HepG2 (cell line): Measurements from ENCODE around the gene MCM3AP. TPM values are rescaled to one million over a fixed set of nuclear protein-coding genes. Genes with fewer than 3 reads are reported as not detected.
A peak's percentile ranks its signal among the peaks of the same experiment; 100 is the strongest.

Experiments
- BCL6 ChIP-seq: IDR thresholded peaks from 2 replicates; pipeline ENCODE4 v1.6.1; 2016; ENCODE audit warnings: missing genetic modification reagents, missing compliant biosample characterization
- RFXANK ChIP-seq: IDR thresholded peaks from 2 replicates; pipeline ENCODE4 v1.6.1; 2016
- ZBTB3 ChIP-seq: sonication (generic); formaldehyde crosslinking; IDR thresholded peaks from 2 replicates; pipeline ENCODE4 v1.4.0; 2020; ENCODE audit warnings: low read depth, mild to moderate bottlenecking, moderate library complexity, missing genetic modification reagents, borderline replicate concordance
- ZNF543 ChIP-seq: sonication (generic); formaldehyde crosslinking; IDR thresholded peaks from 2 replicates; pipeline ENCODE4 v1.4.0; 2020; ENCODE audit warnings: mild to moderate bottlenecking, missing genetic modification reagents
- polyA plus RNA-seq, 8 experiments: library from polyadenylated mRNA; depleted of rRNA in 3 of 8; stranded (reverse) in 7 of 8; unstranded in 1 of 8; fragments of >200 nt; fragmentation: Illumina TruSeq in 4 of 8; extraction: Trizol in 4 of 8; gene quantifications; 2 replicates each; pipeline versions ENCODE4 v1.2.1 to v1.2.3, GENCODE V29; 2011 to 2016; ENCODE audit warnings: low read depth in 4 of 8, missing spikeins in 1 of 8, mixed read lengths in 1 of 8; ENCODE audit not compliant: insufficient read depth in 1 of 8
- total RNA-seq, 5 experiments: library from RNA; depleted of rRNA; stranded (reverse); fragments of >200 nt; fragmentation: Illumina TruSeq; extraction: Trizol; gene quantifications; 2 replicates each; pipeline ENCODE4 v1.2.3, GENCODE V29; 2016; ENCODE audit warnings: low read depth in 1 of 5
- TF ChIP-seq, protein P1 (sequence below): sonication (generic); formaldehyde crosslinking; IDR thresholded peaks from 2 replicates; pipeline ENCODE4 v1.5.0; 2020; ENCODE audit warnings: missing genetic modification reagents, mild to moderate bottlenecking, borderline replicate concordance
- TF ChIP-seq, protein P2 (sequence below): sonication (generic); formaldehyde crosslinking; IDR thresholded peaks from 2 replicates; pipeline ENCODE4 v1.8.0; 2022; ENCODE audit warnings: mild to moderate bottlenecking, missing genetic modification reagents, moderate library complexity
- TF ChIP-seq, protein P3 (sequence below): sonication (generic); formaldehyde crosslinking; IDR thresholded peaks from 2 replicates; pipeline ENCODE4 v1.4.0; 2020; ENCODE audit warnings: mild to moderate bottlenecking, missing genetic modification reagents
- TF ChIP-seq, protein P4 (sequence below): sonication (generic); formaldehyde crosslinking; IDR thresholded peaks from 2 replicates; pipeline ENCODE4 v1.8.1; 2023; ENCODE audit warnings: missing genetic modification reagents, mild to moderate bottlenecking, borderline replicate concordance
- TF ChIP-seq, protein P5 (sequence below), 2 experiments: fragments of 450-650 bp in 1 of 2; sonication (generic) in 1 of 2; formaldehyde crosslinking in 1 of 2; IDR thresholded peaks; 2 replicates each; pipeline versions ENCODE4 v1.6.1 to v1.8.0; 2016 to 2022; ENCODE audit warnings: antibody characterized with exemption in 1 of 2, mild to moderate bottlenecking in 1 of 2, missing genetic modification reagents in 1 of 2

Gene MCM3AP
- total and polyA plus RNA-seq, 2 of the 13 experiments (the other 11 are each of a cell fraction or from before 2014, with no cell fraction given) = 27.0 to 54.7 TPM

DNA sequence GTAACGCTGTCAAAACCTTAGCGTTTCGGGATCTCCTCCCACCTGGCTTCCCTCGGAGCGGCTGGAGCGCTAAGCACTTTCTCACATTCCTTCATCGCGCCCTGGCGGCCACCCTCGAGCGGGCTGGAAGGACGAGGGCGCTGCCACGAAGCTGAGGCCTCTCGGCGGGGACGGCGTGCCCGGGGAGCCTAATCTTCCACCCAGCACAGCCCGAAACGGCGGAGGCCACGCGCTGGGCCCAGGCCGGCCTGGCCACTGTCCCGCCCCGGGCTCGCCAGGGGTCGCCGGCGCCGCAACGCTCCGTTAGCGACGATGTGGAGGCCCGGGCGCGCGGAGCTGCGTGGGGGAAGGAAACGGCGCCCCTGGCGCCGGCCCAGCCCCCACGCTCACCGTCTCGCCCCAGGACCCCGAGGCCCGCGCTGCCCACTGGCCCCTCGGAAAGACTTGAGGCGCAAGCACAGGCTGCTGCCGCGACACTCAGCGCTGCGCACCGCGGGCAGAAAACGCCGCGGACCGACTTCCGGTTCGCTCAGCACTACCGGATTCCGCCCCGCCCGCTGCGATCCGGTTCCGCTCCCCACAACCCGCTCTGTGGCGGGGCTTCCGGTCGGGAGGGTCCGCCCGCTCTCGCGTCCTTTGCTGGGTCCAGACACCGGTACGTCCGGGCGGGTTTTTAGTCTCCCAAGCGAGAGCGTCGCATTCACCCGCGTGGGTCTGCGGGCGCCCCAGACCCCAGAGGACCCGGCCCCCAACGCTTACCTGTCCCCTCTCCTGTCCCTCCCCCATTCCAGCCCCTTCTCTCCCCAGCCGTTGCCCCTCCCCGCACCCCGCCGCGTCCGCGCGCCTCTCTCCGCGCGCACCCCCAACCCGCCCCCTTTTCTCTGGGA lies 593 bp upstream of the MCM3AP start, which contains the start of gene YBEY (continued):
- TF ChIP-seq, protein P1, sequence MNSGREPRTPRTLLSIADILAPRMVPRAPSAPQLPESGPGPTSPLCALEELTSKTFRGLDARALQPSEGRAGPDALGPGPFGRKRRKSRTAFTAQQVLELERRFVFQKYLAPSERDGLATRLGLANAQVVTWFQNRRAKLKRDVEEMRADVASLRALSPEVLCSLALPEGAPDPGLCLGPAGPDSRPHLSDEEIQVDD (CRISPR knock-in tag) = no peak; the same call in 1 of the 2 replicates
- TF ChIP-seq, protein P2, sequence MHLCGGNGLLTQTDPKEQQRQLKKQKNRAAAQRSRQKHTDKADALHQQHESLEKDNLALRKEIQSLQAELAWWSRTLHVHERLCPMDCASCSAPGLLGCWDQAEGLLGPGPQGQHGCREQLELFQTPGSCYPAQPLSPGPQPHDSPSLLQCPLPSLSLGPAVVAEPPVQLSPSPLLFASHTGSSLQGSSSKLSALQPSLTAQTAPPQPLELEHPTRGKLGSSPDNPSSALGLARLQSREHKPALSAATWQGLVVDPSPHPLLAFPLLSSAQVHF (CRISPR knock-in tag) = no peak
- TF ChIP-seq ZNF543 = peak; percentile 38; the same call in 1 of the 2 replicates
- no peak for TF ChIP-seq RFXANK (CRISPR knock-in tag)
- TF ChIP-seq, protein P3, sequence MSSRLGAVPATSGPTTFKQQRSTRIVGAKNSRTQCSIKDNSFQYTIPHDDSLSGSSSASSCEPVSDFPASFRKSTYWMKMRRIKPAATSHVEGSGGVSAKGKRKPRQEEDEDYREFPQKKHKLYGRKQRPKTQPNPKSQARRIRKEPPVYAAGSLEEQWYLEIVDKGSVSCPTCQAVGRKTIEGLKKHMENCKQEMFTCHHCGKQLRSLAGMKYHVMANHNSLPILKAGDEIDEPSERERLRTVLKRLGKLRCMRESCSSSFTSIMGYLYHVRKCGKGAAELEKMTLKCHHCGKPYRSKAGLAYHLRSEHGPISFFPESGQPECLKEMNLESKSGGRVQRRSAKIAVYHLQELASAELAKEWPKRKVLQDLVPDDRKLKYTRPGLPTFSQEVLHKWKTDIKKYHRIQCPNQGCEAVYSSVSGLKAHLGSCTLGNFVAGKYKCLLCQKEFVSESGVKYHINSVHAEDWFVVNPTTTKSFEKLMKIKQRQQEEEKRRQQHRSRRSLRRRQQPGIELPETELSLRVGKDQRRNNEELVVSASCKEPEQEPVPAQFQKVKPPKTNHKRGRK = no peak
- TF ChIP-seq BCL6 = peak; percentile 54
- TF ChIP-seq, protein P4, sequence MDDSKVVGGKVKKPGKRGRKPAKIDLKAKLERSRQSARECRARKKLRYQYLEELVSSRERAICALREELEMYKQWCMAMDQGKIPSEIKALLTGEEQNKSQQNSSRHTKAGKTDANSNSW (CRISPR knock-in tag) = peak; percentile 77; the same call in 1 of the 2 replicates
- TF ChIP-seq ZBTB3 (CRISPR knock-in tag) = 0 out of 2 replicates have a peak, but pooled peaks have one; percentile 50
- TF ChIP-seq, protein P5, sequence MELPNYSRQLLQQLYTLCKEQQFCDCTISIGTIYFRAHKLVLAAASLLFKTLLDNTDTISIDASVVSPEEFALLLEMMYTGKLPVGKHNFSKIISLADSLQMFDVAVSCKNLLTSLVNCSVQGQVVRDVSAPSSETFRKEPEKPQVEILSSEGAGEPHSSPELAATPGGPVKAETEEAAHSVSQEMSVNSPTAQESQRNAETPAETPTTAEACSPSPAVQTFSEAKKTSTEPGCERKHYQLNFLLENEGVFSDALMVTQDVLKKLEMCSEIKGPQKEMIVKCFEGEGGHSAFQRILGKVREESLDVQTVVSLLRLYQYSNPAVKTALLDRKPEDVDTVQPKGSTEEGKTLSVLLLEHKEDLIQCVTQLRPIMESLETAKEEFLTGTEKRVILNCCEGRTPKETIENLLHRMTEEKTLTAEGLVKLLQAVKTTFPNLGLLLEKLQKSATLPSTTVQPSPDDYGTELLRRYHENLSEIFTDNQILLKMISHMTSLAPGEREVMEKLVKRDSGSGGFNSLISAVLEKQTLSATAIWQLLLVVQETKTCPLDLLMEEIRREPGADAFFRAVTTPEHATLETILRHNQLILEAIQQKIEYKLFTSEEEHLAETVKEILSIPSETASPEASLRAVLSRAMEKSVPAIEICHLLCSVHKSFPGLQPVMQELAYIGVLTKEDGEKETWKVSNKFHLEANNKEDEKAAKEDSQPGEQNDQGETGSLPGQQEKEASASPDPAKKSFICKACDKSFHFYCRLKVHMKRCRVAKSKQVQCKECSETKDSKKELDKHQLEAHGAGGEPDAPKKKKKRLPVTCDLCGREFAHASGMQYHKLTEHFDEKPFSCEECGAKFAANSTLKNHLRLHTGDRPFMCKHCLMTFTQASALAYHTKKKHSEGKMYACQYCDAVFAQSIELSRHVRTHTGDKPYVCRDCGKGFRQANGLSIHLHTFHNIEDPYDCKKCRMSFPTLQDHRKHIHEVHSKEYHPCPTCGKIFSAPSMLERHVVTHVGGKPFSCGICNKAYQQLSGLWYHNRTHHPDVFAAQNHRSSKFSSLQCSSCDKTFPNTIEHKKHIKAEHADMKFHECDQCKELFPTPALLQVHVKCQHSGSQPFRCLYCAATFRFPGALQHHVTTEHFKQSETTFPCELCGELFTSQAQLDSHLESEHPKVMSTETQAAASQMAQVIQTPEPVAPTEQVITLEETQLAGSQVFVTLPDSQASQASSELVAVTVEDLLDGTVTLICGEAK (IDR thresholded peaks at IDR 0.05) = peak; percentile 92
- TF ChIP-seq, protein P5 (CRISPR knock-in tag; IDR thresholded peaks at IDR 0.05) = peak; percentile 81
